Esophagus muscularis mucosa (tissue), 3 donors: ENCODE results near the gene KIRREL3.

Source experiments
- POLR2A ChIP-seq: fragments of 450-650 bp; IDR thresholded peaks from one replicate; pipeline ENCODE4 v1.6.1; 2017; ENCODE audit warnings: antibody characterized with exemption, moderate library complexity, mild to moderate bottlenecking, low read depth
- TF ChIP-seq, protein P1 (sequence below), 3 experiments: fragments of 200-600 bp in 2 of 3; fragments of 450-650 bp in 1 of 3; sonication (generic) in 2 of 3; IDR thresholded peaks; one replicate each; pipeline ENCODE4 v1.5.1; 2017 to 2019; ENCODE audit warnings: antibody characterized with exemption in 3 of 3, mild to moderate bottlenecking in 2 of 3, moderate library complexity in 1 of 3

DNA sequence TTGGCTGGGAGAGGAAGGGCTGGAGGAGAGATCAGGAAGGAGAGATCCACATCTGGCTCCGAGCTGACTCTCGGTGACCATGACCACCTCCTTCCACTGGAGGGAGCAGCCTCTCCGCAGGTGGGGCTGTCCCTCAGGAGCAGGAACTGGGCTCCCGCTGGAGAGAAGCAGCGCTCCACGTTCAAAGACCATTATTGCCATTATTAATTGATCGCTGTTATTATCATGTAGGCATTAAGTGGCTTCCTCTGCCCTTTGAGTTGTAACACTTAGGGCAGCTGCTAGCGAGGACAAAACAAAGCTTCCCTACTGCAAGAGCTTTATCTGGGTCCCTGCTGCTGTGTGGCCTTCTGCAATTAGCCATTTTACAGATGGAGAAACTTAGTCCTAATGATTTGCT, 393.2 kb downstream of the KIRREL3 start:
- TF ChIP-seq POLR2A = no peak
- TF ChIP-seq, protein P1, sequence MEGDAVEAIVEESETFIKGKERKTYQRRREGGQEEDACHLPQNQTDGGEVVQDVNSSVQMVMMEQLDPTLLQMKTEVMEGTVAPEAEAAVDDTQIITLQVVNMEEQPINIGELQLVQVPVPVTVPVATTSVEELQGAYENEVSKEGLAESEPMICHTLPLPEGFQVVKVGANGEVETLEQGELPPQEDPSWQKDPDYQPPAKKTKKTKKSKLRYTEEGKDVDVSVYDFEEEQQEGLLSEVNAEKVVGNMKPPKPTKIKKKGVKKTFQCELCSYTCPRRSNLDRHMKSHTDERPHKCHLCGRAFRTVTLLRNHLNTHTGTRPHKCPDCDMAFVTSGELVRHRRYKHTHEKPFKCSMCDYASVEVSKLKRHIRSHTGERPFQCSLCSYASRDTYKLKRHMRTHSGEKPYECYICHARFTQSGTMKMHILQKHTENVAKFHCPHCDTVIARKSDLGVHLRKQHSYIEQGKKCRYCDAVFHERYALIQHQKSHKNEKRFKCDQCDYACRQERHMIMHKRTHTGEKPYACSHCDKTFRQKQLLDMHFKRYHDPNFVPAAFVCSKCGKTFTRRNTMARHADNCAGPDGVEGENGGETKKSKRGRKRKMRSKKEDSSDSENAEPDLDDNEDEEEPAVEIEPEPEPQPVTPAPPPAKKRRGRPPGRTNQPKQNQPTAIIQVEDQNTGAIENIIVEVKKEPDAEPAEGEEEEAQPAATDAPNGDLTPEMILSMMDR (IDR thresholded peaks at IDR 0.05) = peak; percentile 35 to 56 (median 35)
